ENCODE results near the gene ADNP2.
A peak's percentile ranks its signal among the peaks of the same experiment; 100 is the strongest.

ADNP2 gene

GRCh38 chr18:80147418-80148325, 38.6 kb downstream of the ADNP2 start:
- no peak for TF ChIP-seq ZFP3 (CRISPR knock-in tag; IDR thresholded peaks at IDR 0.05)
- no peak for TF ChIP-seq ARNTL (CRISPR knock-in tag; IDR thresholded peaks at IDR 0.05; ENCODE audit: borderline replicate concordance, low read depth)
- TF ChIP-seq CSDC2 (CRISPR knock-in tag; IDR thresholded peaks at IDR 0.05): no peak
- TF ChIP-seq, protein P1, sequence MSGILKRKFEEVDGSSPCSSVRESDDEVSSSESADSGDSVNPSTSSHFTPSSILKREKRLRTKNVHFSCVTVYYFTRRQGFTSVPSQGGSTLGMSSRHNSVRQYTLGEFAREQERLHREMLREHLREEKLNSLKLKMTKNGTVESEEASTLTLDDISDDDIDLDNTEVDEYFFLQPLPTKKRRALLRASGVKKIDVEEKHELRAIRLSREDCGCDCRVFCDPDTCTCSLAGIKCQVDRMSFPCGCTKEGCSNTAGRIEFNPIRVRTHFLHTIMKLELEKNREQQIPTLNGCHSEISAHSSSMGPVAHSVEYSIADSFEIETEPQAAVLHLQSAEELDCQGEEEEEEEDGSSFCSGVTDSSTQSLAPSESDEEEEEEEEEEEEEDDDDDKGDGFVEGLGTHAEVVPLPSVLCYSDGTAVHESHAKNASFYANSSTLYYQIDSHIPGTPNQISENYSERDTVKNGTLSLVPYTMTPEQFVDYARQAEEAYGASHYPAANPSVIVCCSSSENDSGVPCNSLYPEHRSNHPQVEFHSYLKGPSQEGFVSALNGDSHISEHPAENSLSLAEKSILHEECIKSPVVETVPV (CRISPR knock-in tag; IDR thresholded peaks at IDR 0.05): no peak
- TF ChIP-seq ZNF70 (CRISPR knock-in tag; IDR thresholded peaks at IDR 0.05): no peak
- TF ChIP-seq PATZ1 (CRISPR knock-in tag; IDR thresholded peaks at IDR 0.05; ENCODE audit: borderline replicate concordance): no peak
- ATAC-seq: peak; percentile 89

- ATAC-seq: no peak; the same call in 2 of the 3 replicates
Measured at GRCh38 chr18:80148326-80149199, 39.5 kb downstream of the ADNP2 start.

DNA sequence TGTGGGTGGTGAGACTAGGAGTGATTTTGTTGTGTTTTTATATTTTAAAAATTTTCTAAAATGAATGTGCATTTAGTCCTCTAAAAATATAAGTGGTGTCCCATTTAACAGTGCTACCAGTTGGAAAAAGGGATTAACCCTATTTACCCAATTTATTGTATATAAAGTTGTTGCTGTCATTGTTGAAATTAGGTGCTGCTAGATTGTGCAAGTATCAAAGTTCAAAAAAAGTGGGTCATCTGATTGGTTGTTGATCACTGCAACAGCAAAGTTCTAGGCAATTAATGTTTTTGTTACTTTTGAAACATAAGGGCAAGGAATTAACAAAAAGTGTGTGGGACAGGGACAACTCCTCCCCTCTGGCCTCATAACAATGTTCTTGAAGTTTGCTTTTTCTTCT, 40.6 kb downstream of the ADNP2 start:
- ATAC-seq: no peak
- no peak for TF ChIP-seq ZNF565 (CRISPR knock-in tag; conservative IDR thresholded peaks at IDR 0.05; ENCODE audit: low read depth)
- TF ChIP-seq, protein P2, sequence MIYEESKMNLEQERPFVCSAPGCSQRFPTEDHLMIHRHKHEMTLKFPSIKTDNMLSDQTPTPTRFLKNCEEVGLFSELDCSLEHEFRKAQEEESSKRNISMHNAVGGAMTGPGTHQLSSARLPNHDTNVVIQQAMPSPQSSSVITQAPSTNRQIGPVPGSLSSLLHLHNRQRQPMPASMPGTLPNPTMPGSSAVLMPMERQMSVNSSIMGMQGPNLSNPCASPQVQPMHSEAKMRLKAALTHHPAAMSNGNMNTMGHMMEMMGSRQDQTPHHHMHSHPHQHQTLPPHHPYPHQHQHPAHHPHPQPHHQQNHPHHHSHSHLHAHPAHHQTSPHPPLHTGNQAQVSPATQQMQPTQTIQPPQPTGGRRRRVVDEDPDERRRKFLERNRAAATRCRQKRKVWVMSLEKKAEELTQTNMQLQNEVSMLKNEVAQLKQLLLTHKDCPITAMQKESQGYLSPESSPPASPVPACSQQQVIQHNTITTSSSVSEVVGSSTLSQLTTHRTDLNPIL (CRISPR knock-in tag; IDR thresholded peaks at IDR 0.05; ENCODE audit: low read depth): no peak
- no peak for TF ChIP-seq ZFP30 (CRISPR knock-in tag; IDR thresholded peaks at IDR 0.05)
- no peak for TF ChIP-seq ESRRG (CRISPR knock-in tag; IDR thresholded peaks at IDR 0.05)
- TF ChIP-seq ZFP3 (CRISPR knock-in tag; IDR thresholded peaks at IDR 0.05): no peak
- TF ChIP-seq TSHZ2 (CRISPR knock-in tag; IDR thresholded peaks at IDR 0.05): no peak
- no peak for TF ChIP-seq RARB (CRISPR knock-in tag; IDR thresholded peaks at IDR 0.05)
- TF ChIP-seq, protein P1 (CRISPR knock-in tag; IDR thresholded peaks at IDR 0.05): no peak
- TF ChIP-seq PPARA (CRISPR knock-in tag; IDR thresholded peaks at IDR 0.05; ENCODE audit: borderline replicate concordance): no peak
- no peak for TF ChIP-seq CSDC2 (CRISPR knock-in tag; IDR thresholded peaks at IDR 0.05)
- no peak for TF ChIP-seq BACH2 (CRISPR knock-in tag; IDR thresholded peaks at IDR 0.05; ENCODE audit: borderline replicate concordance)
- no peak for TF ChIP-seq ZNF70 (CRISPR knock-in tag; IDR thresholded peaks at IDR 0.05)
- TF ChIP-seq TCF4 (CRISPR knock-in tag; IDR thresholded peaks at IDR 0.05; ENCODE audit: borderline replicate concordance): no peak
- TF ChIP-seq GLIS3 (CRISPR knock-in tag; IDR thresholded peaks at IDR 0.05): no peak
- no peak for TF ChIP-seq SNAI2 (CRISPR knock-in tag; IDR thresholded peaks at IDR 0.05)
- TF ChIP-seq ZNF8 (CRISPR knock-in tag; IDR thresholded peaks at IDR 0.05): no peak

More at GRCh38 chr18:80148326-80149199, 39.5 kb downstream of the ADNP2 start:
- TF ChIP-seq ZNF70 (CRISPR knock-in tag; IDR thresholded peaks at IDR 0.05) (no peak), PATZ1 (CRISPR knock-in tag; IDR thresholded peaks at IDR 0.05; ENCODE audit: borderline replicate concordance) (no peak), ESRRG (CRISPR knock-in tag; IDR thresholded peaks at IDR 0.05) (no peak), PPARA (CRISPR knock-in tag; IDR thresholded peaks at IDR 0.05; ENCODE audit: borderline replicate concordance) (no peak)
- TF ChIP-seq, protein P1 (CRISPR knock-in tag; IDR thresholded peaks at IDR 0.05): no peak
